Neural cell (in vitro differentiated cells): ENCODE data around the gene RAD51B. TPM values are rescaled to one million over a fixed set of nuclear protein-coding genes. Genes with fewer than 3 reads are reported as not detected.

Source experiments
- H2AFZ ChIP-seq: fragments of 200-600, 300-800 bp; sonication (generic), shearing (Covaris generic); 2 replicates; pipeline ENCODE4 v1.6.0; 2014; ENCODE audit warnings: low read depth, mild to moderate bottlenecking, antibody characterized with exemption, low read length, moderate library complexity
- H3F3A ChIP-seq: fragments of 200-600 bp; shearing (Covaris generic); 2 replicates; pipeline ENCODE4 v1.6.1; 2016; ENCODE audit warnings: mild to moderate bottlenecking, moderate library complexity, mixed read lengths, antibody characterized with exemption, low read length; ENCODE audit not compliant: insufficient read depth, poor library complexity, severe bottlenecking
- H3K27ac ChIP-seq: fragments of 200-600, 300-800 bp; sonication (generic), shearing (Covaris generic); 2 replicates; pipeline ENCODE4 v1.5.1; 2014; ENCODE audit warnings: mild to moderate bottlenecking, low read length, moderate library complexity
- H3K27me3 ChIP-seq: fragments of 300-800, 200-600 bp; sonication (generic), shearing (Covaris generic); 2 replicates; pipeline ENCODE4 v1.6.0; 2014; ENCODE audit warnings: mild to moderate bottlenecking, low read depth, low read length, moderate library complexity; ENCODE audit not compliant: insufficient read depth
- H3K36me3 ChIP-seq: fragments of 300-800, 200-600 bp; sonication (generic), shearing (Covaris generic); 2 replicates; pipeline ENCODE4 v1.5.1; 2014; ENCODE audit warnings: mild to moderate bottlenecking, antibody characterized with exemption, low read length, moderate library complexity; ENCODE audit not compliant: insufficient read depth
- H3K4me2 ChIP-seq: fragments of 300-800, 200-600 bp; sonication (generic), shearing (Covaris generic); 2 replicates; pipeline ENCODE4 v1.6.0; 2014; ENCODE audit warnings: mild to moderate bottlenecking, low read length
- H3K4me3 ChIP-seq: fragments of 300-800, 200-600 bp; sonication (generic), shearing (Covaris generic); 2 replicates; pipeline ENCODE4 v1.5.1; 2014; ENCODE audit warnings: mild to moderate bottlenecking, low read length, moderate library complexity
- H3K79me2 ChIP-seq: fragments of 200-600 bp; shearing (Covaris generic); replicated peaks from 2 replicates; pipeline ENCODE4 v1.6.0; 2014; ENCODE audit warnings: mild to moderate bottlenecking, low read length, moderate library complexity; ENCODE audit not compliant: insufficient read depth
- H3K9ac ChIP-seq: fragments of 300-800, 200-600 bp; sonication (generic), shearing (Covaris generic); 2 replicates; pipeline ENCODE4 v1.6.1; 2016; ENCODE audit warnings: mild to moderate bottlenecking, low read length, mixed read lengths
- H3K9me2 ChIP-seq: fragments of 200-600 bp; shearing (Covaris generic); 2 replicates; pipeline ENCODE4 v1.6.1; 2016; ENCODE audit warnings: mild to moderate bottlenecking, low read length, mixed read lengths; ENCODE audit not compliant: insufficient read depth
- H3K9me3 ChIP-seq: fragments of 200-600, 300-800 bp; sonication (generic), shearing (Covaris generic); 2 replicates; pipeline ENCODE4 v1.6.1; 2016; ENCODE audit warnings: mild to moderate bottlenecking, mixed run types, low read length, moderate library complexity, mixed read lengths
- H4K20me1 ChIP-seq: fragments of 200-600 bp; shearing (Covaris generic); 2 replicates; pipeline ENCODE4 v1.6.1; 2016; ENCODE audit warnings: mild to moderate bottlenecking, mixed run types; ENCODE audit not compliant: insufficient read depth
- EP300 ChIP-seq: fragments of 450-650 bp; conservative IDR thresholded peaks from 2 replicates; pipeline ENCODE4 v1.6.1; 2014; ENCODE audit warnings: antibody characterized with exemption, mild to moderate bottlenecking, moderate library complexity; ENCODE audit not compliant: poor library complexity, severe bottlenecking
- EZH2 ChIP-seq: fragments of 200-600, 300-800 bp; shearing (Covaris generic), sonication (generic); IDR thresholded peaks from 2 replicates; pipeline ENCODE4 v1.6.1; 2014; ENCODE audit warnings: antibody characterized with exemption, low read length, borderline replicate concordance, mild to moderate bottlenecking; ENCODE audit not compliant: insufficient read depth, poor library complexity, severe bottlenecking
- MXI1 ChIP-seq: fragments of 450-650 bp; conservative IDR thresholded peaks from 2 replicates; pipeline ENCODE4 v1.6.1; 2014; ENCODE audit warnings: antibody characterized with exemption, mild to moderate bottlenecking; ENCODE audit not compliant: poor library complexity, severe bottlenecking
- POLR2AphosphoS5 ChIP-seq: IDR thresholded peaks from 2 replicates; pipeline ENCODE4 v1.6.1; 2012
- RAD21 ChIP-seq: fragments of 450-650 bp; conservative IDR thresholded peaks from 2 replicates; pipeline ENCODE4 v1.6.1; 2014; ENCODE audit warnings: antibody characterized with exemption, mild to moderate bottlenecking, moderate library complexity
- SMC3 ChIP-seq: fragments of 450-650 bp; conservative IDR thresholded peaks from 2 replicates; pipeline ENCODE4 v1.6.1; 2014; ENCODE audit warnings: antibody characterized with exemption, mild to moderate bottlenecking, moderate library complexity; ENCODE audit not compliant: poor library complexity
- TAF1 ChIP-seq: IDR thresholded peaks from 2 replicates; pipeline ENCODE4 v1.6.1; 2012; ENCODE audit warnings: low read depth
- polyA plus RNA-seq: library from polyadenylated mRNA; depleted of rRNA; stranded (reverse); fragments of >200 nt; gene quantifications from 2 replicates; pipeline ENCODE4 v1.2.3, GENCODE V29; 2014
- TF ChIP-seq, protein P1 (sequence below): IDR thresholded peaks from 2 replicates; pipeline ENCODE4 v1.6.1; 2012; ENCODE audit warnings: borderline replicate concordance
- TF ChIP-seq, protein P2 (sequence below): fragments of 450-650 bp; IDR thresholded peaks from 2 replicates; pipeline ENCODE4 v1.5.1; 2014; ENCODE audit warnings: antibody characterized with exemption, mild to moderate bottlenecking, moderate library complexity; ENCODE audit not compliant: poor library complexity, severe bottlenecking

Gene RAD51B
- polyA plus RNA-seq, 1 donor from 2014 or later, result 3.1 TPM

- Histone ChIP-seq H3K27me3 (no peaks in the 10 kb centered on the region), H3K36me3 (no peaks in the 10 kb centered on the region), H3K9ac (no peak overlapping the region), H3K9me2 (no peaks in the 10 kb centered on the region), H3K4me2 (no peak overlapping the region), H3K4me3 (no peak overlapping the region), H3K27ac (no peak overlapping the region), H2AFZ (no peak overlapping the region), H3F3A (no peaks in the 10 kb centered on the region), H3K79me2 (no peaks in the 10 kb centered on the region), H3K9me3 (no peaks in the 10 kb centered on the region), H4K20me1 (no peaks in the 10 kb centered on the region)
- TF ChIP-seq EZH2 (no peak), RAD21 (no peak), POLR2AphosphoS5 (no peak), MXI1 (no peak), TAF1 (no peak), SMC3 (no peak), EP300 (no peak)
- TF ChIP-seq, protein P1, sequence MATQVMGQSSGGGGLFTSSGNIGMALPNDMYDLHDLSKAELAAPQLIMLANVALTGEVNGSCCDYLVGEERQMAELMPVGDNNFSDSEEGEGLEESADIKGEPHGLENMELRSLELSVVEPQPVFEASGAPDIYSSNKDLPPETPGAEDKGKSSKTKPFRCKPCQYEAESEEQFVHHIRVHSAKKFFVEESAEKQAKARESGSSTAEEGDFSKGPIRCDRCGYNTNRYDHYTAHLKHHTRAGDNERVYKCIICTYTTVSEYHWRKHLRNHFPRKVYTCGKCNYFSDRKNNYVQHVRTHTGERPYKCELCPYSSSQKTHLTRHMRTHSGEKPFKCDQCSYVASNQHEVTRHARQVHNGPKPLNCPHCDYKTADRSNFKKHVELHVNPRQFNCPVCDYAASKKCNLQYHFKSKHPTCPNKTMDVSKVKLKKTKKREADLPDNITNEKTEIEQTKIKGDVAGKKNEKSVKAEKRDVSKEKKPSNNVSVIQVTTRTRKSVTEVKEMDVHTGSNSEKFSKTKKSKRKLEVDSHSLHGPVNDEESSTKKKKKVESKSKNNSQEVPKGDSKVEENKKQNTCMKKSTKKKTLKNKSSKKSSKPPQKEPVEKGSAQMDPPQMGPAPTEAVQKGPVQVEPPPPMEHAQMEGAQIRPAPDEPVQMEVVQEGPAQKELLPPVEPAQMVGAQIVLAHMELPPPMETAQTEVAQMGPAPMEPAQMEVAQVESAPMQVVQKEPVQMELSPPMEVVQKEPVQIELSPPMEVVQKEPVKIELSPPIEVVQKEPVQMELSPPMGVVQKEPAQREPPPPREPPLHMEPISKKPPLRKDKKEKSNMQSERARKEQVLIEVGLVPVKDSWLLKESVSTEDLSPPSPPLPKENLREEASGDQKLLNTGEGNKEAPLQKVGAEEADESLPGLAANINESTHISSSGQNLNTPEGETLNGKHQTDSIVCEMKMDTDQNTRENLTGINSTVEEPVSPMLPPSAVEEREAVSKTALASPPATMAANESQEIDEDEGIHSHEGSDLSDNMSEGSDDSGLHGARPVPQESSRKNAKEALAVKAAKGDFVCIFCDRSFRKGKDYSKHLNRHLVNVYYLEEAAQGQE, result no peak
- TF ChIP-seq, protein P2, sequence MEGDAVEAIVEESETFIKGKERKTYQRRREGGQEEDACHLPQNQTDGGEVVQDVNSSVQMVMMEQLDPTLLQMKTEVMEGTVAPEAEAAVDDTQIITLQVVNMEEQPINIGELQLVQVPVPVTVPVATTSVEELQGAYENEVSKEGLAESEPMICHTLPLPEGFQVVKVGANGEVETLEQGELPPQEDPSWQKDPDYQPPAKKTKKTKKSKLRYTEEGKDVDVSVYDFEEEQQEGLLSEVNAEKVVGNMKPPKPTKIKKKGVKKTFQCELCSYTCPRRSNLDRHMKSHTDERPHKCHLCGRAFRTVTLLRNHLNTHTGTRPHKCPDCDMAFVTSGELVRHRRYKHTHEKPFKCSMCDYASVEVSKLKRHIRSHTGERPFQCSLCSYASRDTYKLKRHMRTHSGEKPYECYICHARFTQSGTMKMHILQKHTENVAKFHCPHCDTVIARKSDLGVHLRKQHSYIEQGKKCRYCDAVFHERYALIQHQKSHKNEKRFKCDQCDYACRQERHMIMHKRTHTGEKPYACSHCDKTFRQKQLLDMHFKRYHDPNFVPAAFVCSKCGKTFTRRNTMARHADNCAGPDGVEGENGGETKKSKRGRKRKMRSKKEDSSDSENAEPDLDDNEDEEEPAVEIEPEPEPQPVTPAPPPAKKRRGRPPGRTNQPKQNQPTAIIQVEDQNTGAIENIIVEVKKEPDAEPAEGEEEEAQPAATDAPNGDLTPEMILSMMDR, result no peak
These were observed 675.8 kb downstream of the RAD51B start for GRCh38 chr14:68495101-68496039.

DNA sequence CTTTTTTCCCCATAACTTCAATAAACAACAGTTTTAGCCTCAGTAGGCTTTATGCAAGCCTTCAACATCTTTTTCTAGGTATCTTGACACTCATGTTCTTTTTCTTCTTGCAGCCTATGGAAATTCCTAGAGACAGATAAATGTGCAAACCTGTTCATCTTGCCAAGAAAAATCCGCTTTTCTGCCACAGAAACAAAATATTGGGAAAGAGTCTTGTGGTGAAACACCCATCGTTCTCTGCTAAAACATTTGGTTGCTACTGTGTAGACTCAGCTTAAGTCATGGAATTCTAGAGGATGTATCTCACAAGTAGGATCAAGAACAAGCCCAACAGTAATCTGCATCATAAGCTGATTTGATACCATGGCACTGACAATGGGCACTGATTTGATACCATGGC, 677.4 kb downstream of the RAD51B start:
- Histone ChIP-seq H3K27ac (no peak overlapping the region), H4K20me1 (no peaks in the 10 kb centered on the region), H3K4me3 (no peak overlapping the region), H3K79me2 (no peaks in the 10 kb centered on the region), H3K9me2 (no peaks in the 10 kb centered on the region), H3K9ac (no peak overlapping the region), H3K9me3 (no peaks in the 10 kb centered on the region), H2AFZ (no peak overlapping the region), H3K27me3 (no peaks in the 10 kb centered on the region), H3K36me3 (no peaks in the 10 kb centered on the region), H3F3A (no peaks in the 10 kb centered on the region), H3K4me2 (no peak overlapping the region)
- TF ChIP-seq POLR2AphosphoS5 (no peak), SMC3 (no peak), EZH2 (no peak), RAD21 (no peak), TAF1 (no peak), MXI1 (no peak), EP300 (no peak)
- TF ChIP-seq, protein P2, result no peak
- TF ChIP-seq, protein P1, result no peak
